Measurements from ENCODE around the gene SYT1. TPM values are rescaled to one million over a fixed set of nuclear protein-coding genes. Genes with fewer than 3 reads are reported as not detected.

Gene SYT1
- total and polyA plus RNA-seq, 2 donors (not counting 1 experiment from before 2014, with no cell fraction given), result 0.60 to 1.3 TPM

DNA sequence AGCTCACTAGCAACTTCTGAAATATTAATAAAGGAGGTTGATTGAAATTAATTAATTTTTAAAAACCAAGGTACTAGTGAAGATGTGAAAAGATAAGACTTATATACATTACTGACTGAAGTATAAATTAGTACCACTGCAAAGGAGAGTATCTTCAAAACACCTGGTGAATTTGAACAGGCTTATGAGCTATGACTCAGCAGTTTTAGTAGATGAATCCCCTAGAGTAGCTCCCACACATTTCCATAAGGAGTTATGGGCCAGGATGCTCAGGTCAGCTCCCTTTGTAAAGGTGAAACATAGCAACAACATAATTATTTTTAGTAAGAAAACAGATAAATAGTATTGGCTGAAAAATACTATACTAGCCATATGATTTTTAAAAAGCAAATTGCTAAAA, 218.6 kb downstream of the SYT1 start:
- Histone ChIP-seq H3K4me3 (ENCODE audit: control extremely low read depth in 1 of 5, extremely low read depth in 1 of 5, insufficient read depth in 1 of 5, low read depth in 2 of 5, low read length in 4 of 5) (no peak overlapping the region), H3K27ac (ENCODE audit: low read length in 2 of 2) (no peak overlapping the region), H3K9ac (ENCODE audit: low read length) (no peak overlapping the region), H3K27me3 (replicated peaks in 1 of 4; ENCODE audit: control extremely low read depth in 1 of 4, control insufficient read depth in 3 of 4, insufficient read depth in 4 of 4, low read length in 3 of 4) (no peaks in the 10 kb centered on the region), H3K4me1 (ENCODE audit: control insufficient read depth in 2 of 2, insufficient read depth in 2 of 2, low read length in 2 of 2) (no peaks in the 10 kb centered on the region), H4K20me1 (ENCODE audit: control insufficient read depth, insufficient read depth, low read length, poor library complexity, severe bottlenecking) (no peaks in the 10 kb centered on the region), H2AFZ (ENCODE audit: insufficient read depth, low read depth, low read length, poor library complexity, severe bottlenecking) (no peak overlapping the region), H3K9me3 (ENCODE audit: control extremely low read depth in 1 of 3, control insufficient read depth in 2 of 3, insufficient read depth in 1 of 3, low read length in 2 of 3) (no peaks in the 10 kb centered on the region), H3K4me2 (replicated peaks; ENCODE audit: low read depth, low read length, poor library complexity, severe bottlenecking) (no peak overlapping the region), H3K36me3 (replicated peaks in 1 of 2; ENCODE audit: control extremely low read depth in 1 of 2, control insufficient read depth in 1 of 2, extremely low read depth in 1 of 2, insufficient read depth in 2 of 2, low read length in 1 of 2) (no peaks in the 10 kb centered on the region), H3K79me2 (ENCODE audit: control insufficient read depth, insufficient read depth, low read length) (no peaks in the 10 kb centered on the region)
- Mint-ChIP-seq H3K9me3 (ENCODE audit: insufficient read depth) (no peaks in the 10 kb centered on the region), H3K27me3 (no peaks in the 10 kb centered on the region), H3K4me1 (no peaks in the 10 kb centered on the region), H3K4me3 (no peak overlapping the region), H3K27ac (no peak overlapping the region)
- DNase-seq (no peak), ATAC-seq (ENCODE audit: low read depth) (no peak)
- ChIA-PET CTCF (no interaction called here), POLR2A (no interaction called here)
- no peak for TF ChIP-seq EZH2 (IDR thresholded peaks at IDR 0.05; ENCODE audit: borderline replicate concordance, insufficient read depth, low read depth, low read length, poor library complexity, severe bottlenecking)
- TF ChIP-seq, protein P1, sequence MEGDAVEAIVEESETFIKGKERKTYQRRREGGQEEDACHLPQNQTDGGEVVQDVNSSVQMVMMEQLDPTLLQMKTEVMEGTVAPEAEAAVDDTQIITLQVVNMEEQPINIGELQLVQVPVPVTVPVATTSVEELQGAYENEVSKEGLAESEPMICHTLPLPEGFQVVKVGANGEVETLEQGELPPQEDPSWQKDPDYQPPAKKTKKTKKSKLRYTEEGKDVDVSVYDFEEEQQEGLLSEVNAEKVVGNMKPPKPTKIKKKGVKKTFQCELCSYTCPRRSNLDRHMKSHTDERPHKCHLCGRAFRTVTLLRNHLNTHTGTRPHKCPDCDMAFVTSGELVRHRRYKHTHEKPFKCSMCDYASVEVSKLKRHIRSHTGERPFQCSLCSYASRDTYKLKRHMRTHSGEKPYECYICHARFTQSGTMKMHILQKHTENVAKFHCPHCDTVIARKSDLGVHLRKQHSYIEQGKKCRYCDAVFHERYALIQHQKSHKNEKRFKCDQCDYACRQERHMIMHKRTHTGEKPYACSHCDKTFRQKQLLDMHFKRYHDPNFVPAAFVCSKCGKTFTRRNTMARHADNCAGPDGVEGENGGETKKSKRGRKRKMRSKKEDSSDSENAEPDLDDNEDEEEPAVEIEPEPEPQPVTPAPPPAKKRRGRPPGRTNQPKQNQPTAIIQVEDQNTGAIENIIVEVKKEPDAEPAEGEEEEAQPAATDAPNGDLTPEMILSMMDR (IDR thresholded peaks at IDR 0.05), result no peak
- intact Hi-C loops (cut with micrococcal nuclease), result no loop called here

- H3K4me1 ChIP-seq (ENCODE audit: control insufficient read depth in 2 of 2, insufficient read depth in 2 of 2, low read length in 2 of 2), result no peaks in the 10 kb centered on the region
- no peaks in the 10 kb centered on the region for H3K36me3 ChIP-seq (replicated peaks in 1 of 2; ENCODE audit: control extremely low read depth in 1 of 2, control insufficient read depth in 1 of 2, extremely low read depth in 1 of 2, insufficient read depth in 2 of 2, low read length in 1 of 2)
- Mint-ChIP-seq H3K27ac (no peak overlapping the region), H3K4me3 (no peak overlapping the region), H3K9me3 (ENCODE audit: insufficient read depth) (no peaks in the 10 kb centered on the region), H3K27me3 (no peaks in the 10 kb centered on the region), H3K4me1 (no peaks in the 10 kb centered on the region)
- H4K20me1 ChIP-seq (ENCODE audit: control insufficient read depth, insufficient read depth, low read length, poor library complexity, severe bottlenecking), result no peaks in the 10 kb centered on the region
- TF ChIP-seq, protein P1 (IDR thresholded peaks at IDR 0.05), result no peak
- no peak for TF ChIP-seq EZH2 (IDR thresholded peaks at IDR 0.05; ENCODE audit: borderline replicate concordance, insufficient read depth, low read depth, low read length, poor library complexity, severe bottlenecking)
- H3K4me3 ChIP-seq (ENCODE audit: control extremely low read depth in 1 of 5, extremely low read depth in 1 of 5, insufficient read depth in 1 of 5, low read depth in 2 of 5, low read length in 4 of 5), result no peak overlapping the region
- ChIA-PET CTCF (no interaction called here), POLR2A (no interaction called here)
- no peak overlapping the region for H3K4me2 ChIP-seq (replicated peaks; ENCODE audit: low read depth, low read length, poor library complexity, severe bottlenecking)
- DNase-seq (no peak), ATAC-seq (ENCODE audit: low read depth) (no peak)
- H3K27ac ChIP-seq (ENCODE audit: low read length in 2 of 2), result no peak overlapping the region
- intact Hi-C loops (cut with micrococcal nuclease), result no loop called here
- no peak overlapping the region for H3K9ac ChIP-seq (ENCODE audit: low read length)
- WGBS (ENCODE audit: insufficient coverage), result 83% methylated on average over 1 of the region's 2 CpGs
- H3K27me3 ChIP-seq (replicated peaks in 1 of 4; ENCODE audit: control extremely low read depth in 1 of 4, control insufficient read depth in 3 of 4, insufficient read depth in 4 of 4, low read length in 3 of 4), result no peaks in the 10 kb centered on the region
- no peaks in the 10 kb centered on the region for H3K79me2 ChIP-seq (ENCODE audit: control insufficient read depth, insufficient read depth, low read length)
- H2AFZ ChIP-seq (ENCODE audit: insufficient read depth, low read depth, low read length, poor library complexity, severe bottlenecking), result no peak overlapping the region
- H3K9me3 ChIP-seq (ENCODE audit: control extremely low read depth in 1 of 3, control insufficient read depth in 2 of 3, insufficient read depth in 1 of 3, low read length in 2 of 3), result no peaks in the 10 kb centered on the region
Measured at GRCh38 chr12:79085106-79085682, 220.6 kb downstream of the SYT1 start.

Data from B cell (primary cell).